GM12878 (cell line): ENCODE measurements around the gene GSX1.

Source experiments
- CBFB ChIP-seq: IDR thresholded peaks from 2 replicates; pipeline ENCODE4 v1.6.1; 2016; ENCODE audit warnings: antibody characterized with exemption, low read depth
- EP300 ChIP-seq, 2 experiments: fragments of 150-350 bp in 1 of 2; IDR thresholded peaks; 2 replicates each; pipeline ENCODE4 v1.6.1; 2011 to 2012; ENCODE audit warnings: low read depth in 2 of 2, low read length in 2 of 2, borderline replicate concordance in 1 of 2, improper control_type of control experiment in 1 of 2, inconsistent platforms in 1 of 2; ENCODE audit not compliant: control insufficient read depth in 1 of 2
- ESRRA ChIP-seq: IDR thresholded peaks from 2 replicates; pipeline ENCODE4 v1.6.1; 2012; ENCODE audit warnings: mild to moderate bottlenecking, low read length, improper control_type of control experiment
- MEF2B ChIP-seq: fragments of 450-650 bp; IDR thresholded peaks from 2 replicates; pipeline ENCODE4 v1.6.1; 2018; ENCODE audit warnings: mild to moderate bottlenecking, moderate library complexity; ENCODE audit not compliant: partially characterized antibody, poor library complexity, severe bottlenecking
- NR2C1 ChIP-seq: fragments of 450-650 bp; IDR thresholded peaks from 2 replicates; pipeline ENCODE4 v1.6.1; 2017; ENCODE audit warnings: antibody characterized with exemption, mild to moderate bottlenecking, moderate library complexity
- POLR2AphosphoS5 ChIP-seq: IDR thresholded peaks from 2 replicates; pipeline ENCODE4 v1.6.1; 2011; ENCODE audit warnings: mild to moderate bottlenecking, low read length, inconsistent platforms
- ZNF24 ChIP-seq: fragments of 450-650 bp; IDR thresholded peaks from 2 replicates; pipeline ENCODE4 v1.6.1; 2017; ENCODE audit warnings: antibody characterized with exemption, mild to moderate bottlenecking
- ZNF274 ChIP-seq: IDR thresholded peaks from one replicate; pipeline ENCODE4 v1.8.0; 2011; ENCODE audit not compliant: insufficient read length, insufficient read depth
- TF ChIP-seq, protein P1 (sequence below), 3 experiments: IDR thresholded peaks in 2 of 3; conservative IDR thresholded peaks in 1 of 3; 2 replicates each; pipeline ENCODE4 v1.5.1; 2011; ENCODE audit warnings: low read depth in 3 of 3, low read length in 3 of 3, mild to moderate bottlenecking in 3 of 3, control low read depth in 2 of 3, moderate library complexity in 2 of 3, inconsistent platforms in 1 of 3, mixed read lengths in 1 of 3; ENCODE audit not compliant: control insufficient read depth in 2 of 3, insufficient read depth in 1 of 3; ENCODE audit errors: extremely low read depth in 1 of 3

DNA sequence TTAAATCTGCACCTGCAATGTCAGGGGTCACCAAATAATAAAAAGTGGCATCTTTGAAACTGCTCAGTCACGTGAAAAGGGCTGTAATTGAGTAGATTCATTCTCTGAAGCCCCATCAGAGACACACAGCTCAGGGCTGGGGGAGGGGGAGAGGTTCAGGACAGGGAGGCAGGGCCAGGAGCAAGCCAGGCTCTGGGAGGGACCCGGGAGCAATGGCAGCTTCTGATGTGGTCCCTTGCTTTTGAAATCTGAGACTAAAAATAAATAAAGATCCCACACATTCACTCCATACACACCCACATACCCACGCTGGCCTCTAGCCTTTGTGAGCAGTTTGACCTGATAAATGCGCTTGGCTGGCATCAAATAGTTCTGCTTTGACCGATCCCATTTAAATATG is 32.8 kb downstream of the GSX1 start:
- TF ChIP-seq ZNF24, result no peak
- no peak for TF ChIP-seq POLR2AphosphoS5
- no peak for TF ChIP-seq NR2C1
- no peak for TF ChIP-seq EP300 (IDR thresholded peaks at IDR 0.05; ENCODE audit: borderline replicate concordance in 1 of 2, control insufficient read depth in 1 of 2, low read depth in 2 of 2, low read length in 2 of 2)
- TF ChIP-seq, protein P1, sequence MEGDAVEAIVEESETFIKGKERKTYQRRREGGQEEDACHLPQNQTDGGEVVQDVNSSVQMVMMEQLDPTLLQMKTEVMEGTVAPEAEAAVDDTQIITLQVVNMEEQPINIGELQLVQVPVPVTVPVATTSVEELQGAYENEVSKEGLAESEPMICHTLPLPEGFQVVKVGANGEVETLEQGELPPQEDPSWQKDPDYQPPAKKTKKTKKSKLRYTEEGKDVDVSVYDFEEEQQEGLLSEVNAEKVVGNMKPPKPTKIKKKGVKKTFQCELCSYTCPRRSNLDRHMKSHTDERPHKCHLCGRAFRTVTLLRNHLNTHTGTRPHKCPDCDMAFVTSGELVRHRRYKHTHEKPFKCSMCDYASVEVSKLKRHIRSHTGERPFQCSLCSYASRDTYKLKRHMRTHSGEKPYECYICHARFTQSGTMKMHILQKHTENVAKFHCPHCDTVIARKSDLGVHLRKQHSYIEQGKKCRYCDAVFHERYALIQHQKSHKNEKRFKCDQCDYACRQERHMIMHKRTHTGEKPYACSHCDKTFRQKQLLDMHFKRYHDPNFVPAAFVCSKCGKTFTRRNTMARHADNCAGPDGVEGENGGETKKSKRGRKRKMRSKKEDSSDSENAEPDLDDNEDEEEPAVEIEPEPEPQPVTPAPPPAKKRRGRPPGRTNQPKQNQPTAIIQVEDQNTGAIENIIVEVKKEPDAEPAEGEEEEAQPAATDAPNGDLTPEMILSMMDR (IDR thresholded peaks at IDR 0.05 in 2 of 3, conservative IDR thresholded peaks at IDR 0.05 in 1 of 3; ENCODE audit: control insufficient read depth in 2 of 3, extremely low read depth in 1 of 3, insufficient read depth in 1 of 3, low read depth in 3 of 3, low read length in 3 of 3), result no peak
- no peak for TF ChIP-seq MEF2B
- no peak for TF ChIP-seq ZNF274
- no peak for TF ChIP-seq CBFB
- no peak for TF ChIP-seq ESRRA
